Measurements from ENCODE around the gene TMC5. TPM values are rescaled to one million over a fixed set of nuclear protein-coding genes. Genes with fewer than 3 reads are reported as not detected.
A peak's percentile ranks its signal among the peaks of the same experiment; 100 is the strongest.

The TMC5 gene
- total and polyA plus RNA-seq, 2 of the 13 experiments (the other 11 are each of a cell fraction or from before 2014, with no cell fraction given), result 0.09 to 0.41 TPM

GRCh38 chr16:19540241-19540970 lies 122.7 kb downstream of the TMC5 start:
- ATAC-seq, result no peak
- 96% methylated on average over 6 of the region's 6 CpGs for WGBS (ENCODE audit: low lambda C conversion rate)
- no TSS peak for BruUV-seq (replicated peaks)
- Histone ChIP-seq H3K9ac (ENCODE audit: insufficient read depth, low read depth, low read length) (no peak overlapping the region), H3K27me3 (ENCODE audit: control insufficient read depth in 1 of 2, insufficient read depth in 2 of 2, low read length in 2 of 2) (no peaks in the 10 kb centered on the region), H3K79me2 (ENCODE audit: insufficient read depth, low read length) (no peaks in the 10 kb centered on the region), H2AFZ (ENCODE audit: low read length) (no peak overlapping the region), H3K4me1 (ENCODE audit: insufficient read depth, low read length) (peaks cover 39% of the 10 kb centered on the region), H3K4me2 (ENCODE audit: low read depth, low read length) (no peak overlapping the region), H3K4me3 (replicated peaks in 1 of 3; ENCODE audit: insufficient read depth in 1 of 3, low read depth in 2 of 3, low read length in 3 of 3) (no peak overlapping the region), H3K36me3 (replicated peaks in 1 of 2; ENCODE audit: control insufficient read depth in 1 of 2, insufficient read depth in 2 of 2, low read length in 2 of 2) (peaks cover 9 to 31% of the 10 kb centered on the region in 2 experiments), H3K9me3 (ENCODE audit: low read length) (no peaks in the 10 kb centered on the region), H4K20me1 (ENCODE audit: insufficient read depth, low read length) (no peaks in the 10 kb centered on the region), H3K27ac (ENCODE audit: extremely low read length, insufficient read depth, low read length) (peak overlapping the region; percentile 3)
- intact Hi-C loops (cut with micrococcal nuclease; ENCODE audit: unreplicated experiment) (no loop called here), in situ Hi-C loops (cut with HindIII; ENCODE audit: extremely low pct_ligation_motif_present, low pct_unique_long_range_greater_than_20kb) (no loop called here)
- DNase-seq (ENCODE audit: low spot score), result no peak
- ChIA-PET CTCF (ENCODE audit: low intra/inter-chr PET ratio, low total read pairs) (no interaction called here), POLR2A (interaction anchor here (2.2 kb wide), 1 partner anchor 15 kb away, joined by 8 read pairs; the partner anchor contains the start of gene VPS35L)
- no peak for FAIRE-seq
- TF ChIP-seq ZNF569 (CRISPR knock-in tag; IDR thresholded peaks at IDR 0.05; ENCODE audit: borderline replicate concordance) (no peak), SP1 (IDR thresholded peaks at IDR 0.05) (no peak), SP1 (CRISPR knock-in tag; IDR thresholded peaks at IDR 0.05) (no peak), GATAD2A (CRISPR knock-in tag; IDR thresholded peaks at IDR 0.05) (0 out of 2 replicates have a peak, but pooled peaks have one; percentile 7), HNF4G (IDR thresholded peaks at IDR 0.05; ENCODE audit: borderline replicate concordance, low read depth, low read length) (no peak), HNF4G (CRISPR knock-in tag; IDR thresholded peaks at IDR 0.05; ENCODE audit: borderline replicate concordance, low read depth) (no peak), ZNF605 (CRISPR knock-in tag; IDR thresholded peaks at IDR 0.05) (no peak), CEBPB (IDR thresholded peaks at IDR 0.05; ENCODE audit: borderline replicate concordance, low read depth, low read length) (peak; percentile 82), CC2D1A (CRISPR knock-in tag; IDR thresholded peaks at IDR 0.05) (0 out of 2 replicates have a peak, but pooled peaks have one; percentile 51), HNRNPH1 (optimal IDR thresholded peaks at IDR 0.05; ENCODE audit: low read depth, low read length) (no peak), PRMT3 (CRISPR knock-in tag; IDR thresholded peaks at IDR 0.05; ENCODE audit: borderline replicate concordance, low read depth) (no peak), ZFP82 (CRISPR knock-in tag; IDR thresholded peaks at IDR 0.05; ENCODE audit: borderline replicate concordance) (no peak), NR2F2 (IDR thresholded peaks at IDR 0.05; ENCODE audit: borderline replicate concordance, low read depth) (no peak), HIC2 (CRISPR knock-in tag; IDR thresholded peaks at IDR 0.05; ENCODE audit: low read depth) (no peak), CEBPG (CRISPR knock-in tag; IDR thresholded peaks at IDR 0.05) (peak; percentile 57; the same call in 1 of the 2 replicates), ZNF160 (CRISPR knock-in tag; IDR thresholded peaks at IDR 0.05) (no peak), THAP11 (CRISPR knock-in tag; IDR thresholded peaks at IDR 0.05) (peak; percentile 17; the same call in 1 of the 2 replicates), ZBTB42 (CRISPR knock-in tag; IDR thresholded peaks at IDR 0.05) (no peak), ATF4 (CRISPR knock-in tag; IDR thresholded peaks at IDR 0.05) (0 out of 4 replicates have a peak, but pooled peaks of 1 of the 2 experiments have one; percentile 45), MBNL3 (CRISPR knock-in tag; conservative IDR thresholded peaks at IDR 0.05) (no peak), ZNF230 (CRISPR knock-in tag; IDR thresholded peaks at IDR 0.05) (no peak), ZIK1 (CRISPR knock-in tag; IDR thresholded peaks at IDR 0.05; ENCODE audit: borderline replicate concordance, low read depth) (no peak), ATF7 (IDR thresholded peaks at IDR 0.05) (peak; percentile 60; the same call in 1 of the 2 replicates), ATF7 (CRISPR knock-in tag; IDR thresholded peaks at IDR 0.05) (no peak), KAT7 (CRISPR knock-in tag; IDR thresholded peaks at IDR 0.05; ENCODE audit: borderline replicate concordance) (0 out of 2 replicates have a peak, but pooled peaks have one; percentile 20)
